ENCODE data around the gene CMTM6. TPM values are rescaled to one million over a fixed set of nuclear protein-coding genes. Genes with fewer than 3 reads are reported as not detected.

The CMTM6 gene
- total RNA-seq, 2 donors from 2014 or later = 48.6 to 83.0 TPM

DNA sequence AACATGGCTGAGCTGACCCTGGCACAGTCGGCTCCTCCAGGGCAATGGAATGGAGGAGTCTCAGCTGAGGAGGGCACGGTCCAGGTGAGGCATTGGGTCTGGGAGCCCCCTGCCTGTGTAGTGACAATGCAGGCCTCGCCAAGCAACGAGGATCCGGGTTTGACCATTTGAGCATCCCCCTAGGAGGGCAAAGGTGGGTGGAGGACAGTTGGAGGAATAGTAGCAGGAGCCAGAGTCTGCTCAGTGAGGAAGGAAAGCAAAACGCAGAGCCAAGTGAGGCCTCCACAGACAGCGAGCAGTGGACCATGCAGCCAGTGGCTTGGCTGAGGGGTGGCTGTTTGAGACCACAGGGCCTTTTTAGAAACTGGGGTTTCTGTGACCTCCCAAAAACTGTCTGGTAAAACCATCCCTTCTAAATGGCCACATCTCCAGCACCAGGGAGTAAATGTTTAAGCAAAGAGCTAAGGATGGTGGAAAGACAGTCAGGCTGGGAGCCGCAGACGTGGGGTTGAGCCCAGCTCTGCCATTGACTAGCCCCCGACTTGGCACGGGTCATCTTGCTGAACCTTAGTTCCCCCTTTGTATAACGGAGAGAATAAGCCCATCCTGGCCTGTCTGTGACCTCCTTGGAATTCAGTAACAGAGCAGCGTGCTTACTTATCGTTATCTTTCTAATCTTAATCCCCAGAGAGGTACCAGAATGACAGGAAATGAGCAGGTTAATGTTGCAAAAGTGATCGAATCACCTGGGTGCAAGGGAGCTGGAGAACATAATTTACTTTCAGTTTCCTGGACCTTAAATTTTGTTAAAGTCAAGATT is 46.8 kb downstream of the CMTM6 start:
- Mint-ChIP-seq H3K9me3 (no peaks in the 10 kb centered on the region), H3K4me3 (no peak overlapping the region), H3K36me3 (peaks cover 4% of the 10 kb centered on the region), H3K27me3 (no peaks in the 10 kb centered on the region), H3K27ac (no peak overlapping the region), H3K4me1 (ENCODE audit: low read depth in 2 of 2) (peaks cover 15 to 18% of the 10 kb centered on the region in 2 donors)
- no peak for ATAC-seq
- no peak for DNase-seq (ENCODE audit: low spot score)

DNA sequence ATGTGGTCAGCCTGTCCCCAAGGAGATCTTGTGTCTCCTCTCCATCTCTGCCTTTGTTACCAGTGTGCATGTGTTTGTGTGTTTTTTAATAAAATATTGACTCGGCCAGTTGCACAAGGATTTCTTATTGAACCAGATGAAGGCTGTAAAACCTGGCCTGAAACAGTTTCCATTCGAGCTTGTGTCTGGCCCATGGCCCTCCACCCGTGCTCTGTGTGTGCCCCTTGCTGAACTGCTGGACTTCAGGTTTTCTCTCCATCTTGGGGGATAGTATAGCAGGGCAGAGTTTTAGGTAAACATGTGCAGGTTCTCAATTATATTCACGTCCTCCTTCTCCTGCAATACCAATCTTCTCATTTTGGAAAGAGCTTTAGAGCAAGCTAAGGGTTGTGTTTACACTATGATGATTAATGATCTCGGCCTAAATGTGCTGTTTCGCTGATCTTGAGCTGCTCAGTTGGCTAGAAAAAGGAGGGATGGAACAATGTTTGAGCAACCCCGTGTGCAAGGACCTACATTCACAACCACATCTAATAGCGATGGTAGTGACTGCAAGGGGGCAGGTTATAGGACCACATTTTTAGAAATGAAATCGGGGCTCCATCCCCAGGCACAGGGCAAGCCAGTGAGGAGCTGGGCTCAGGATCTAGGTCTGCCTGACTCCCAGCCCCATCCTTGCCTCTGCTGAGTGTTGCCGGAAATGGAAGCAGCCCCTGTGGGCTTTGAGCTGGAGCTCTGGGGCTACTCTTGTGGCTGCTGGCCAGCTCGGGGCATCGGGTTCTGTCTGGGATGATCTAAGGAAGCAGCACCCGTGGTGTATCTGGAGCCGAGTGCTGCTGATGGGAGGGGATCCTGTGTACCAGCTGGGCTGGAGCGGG is 47.7 kb downstream of the CMTM6 start:
- no peaks in the 10 kb centered on the region for H3K9me3 Mint-ChIP-seq
- H3K4me3 Mint-ChIP-seq = no peak overlapping the region
- ATAC-seq (no peak), DNase-seq (ENCODE audit: low spot score) (no peak)
- peaks cover 11 to 14% of the 10 kb centered on the region in 2 donors for H3K4me1 Mint-ChIP-seq (ENCODE audit: low read depth in 2 of 2)
- peak overlapping the region in 1 of 2 donors; percentile 18 for H3K27ac Mint-ChIP-seq
- H3K36me3 Mint-ChIP-seq = peaks cover 4% of the 10 kb centered on the region
- H3K27me3 Mint-ChIP-seq = no peaks in the 10 kb centered on the region

- H3K9me3 Mint-ChIP-seq = no peaks in the 10 kb centered on the region
- no peaks in the 10 kb centered on the region for H3K27me3 Mint-ChIP-seq
- no peak for ATAC-seq
- H3K4me3 Mint-ChIP-seq = no peak overlapping the region
- H3K4me1 Mint-ChIP-seq (ENCODE audit: low read depth in 2 of 2) = peaks cover 8 to 9% of the 10 kb centered on the region in 2 donors
- H3K27ac Mint-ChIP-seq = peak overlapping the region in 1 of 2 donors; percentile 18
- peaks cover 4% of the 10 kb centered on the region for H3K36me3 Mint-ChIP-seq
- no peak for DNase-seq (ENCODE audit: low spot score)
Observed at GRCh38 chr3:32454111-32454510, 48.5 kb downstream of the CMTM6 start.

DNA sequence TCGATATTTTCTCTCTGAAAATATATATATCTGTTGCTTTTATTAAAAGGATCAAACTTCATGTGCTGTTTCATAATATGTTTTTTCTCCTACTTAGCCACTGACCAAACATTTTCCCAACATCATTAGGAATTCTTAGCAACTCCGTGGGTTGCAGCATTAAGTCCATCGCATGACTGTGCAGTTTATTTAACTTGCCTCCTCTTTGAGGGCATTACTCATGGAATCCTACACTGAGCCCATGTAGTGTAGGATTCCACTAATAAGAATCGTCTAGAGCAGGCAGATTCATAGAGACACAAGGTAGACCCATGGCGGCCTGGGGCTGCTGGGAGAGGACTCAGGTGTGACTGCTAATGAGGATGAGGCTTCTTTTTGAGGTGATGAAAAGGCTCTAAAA is 49.3 kb downstream of the CMTM6 start:
- H3K9me3 Mint-ChIP-seq = no peaks in the 10 kb centered on the region
- H3K36me3 Mint-ChIP-seq = peaks cover 4% of the 10 kb centered on the region
- no peaks in the 10 kb centered on the region for H3K27me3 Mint-ChIP-seq
- peaks cover 7 to 8% of the 10 kb centered on the region in 2 donors for H3K4me1 Mint-ChIP-seq (ENCODE audit: low read depth in 2 of 2)
- ATAC-seq (no peak), DNase-seq (ENCODE audit: low spot score) (no peak)
- H3K4me3 Mint-ChIP-seq = no peak overlapping the region
- peak overlapping the region in 1 of 2 donors; percentile 24 for H3K27ac Mint-ChIP-seq

- Mint-ChIP-seq H3K4me3 (no peak overlapping the region), H3K9me3 (no peaks in the 10 kb centered on the region), H3K27me3 (no peaks in the 10 kb centered on the region), H3K4me1 (ENCODE audit: low read depth in 2 of 2) (no peaks in the 10 kb centered on the region), H3K36me3 (peaks cover 2% of the 10 kb centered on the region), H3K27ac (no peak overlapping the region)
- DNase-seq (ENCODE audit: low spot score) (no peak), ATAC-seq (no peak)
Observed at GRCh38 chr3:32452009-32452408, 50.6 kb downstream of the CMTM6 start.

DNA sequence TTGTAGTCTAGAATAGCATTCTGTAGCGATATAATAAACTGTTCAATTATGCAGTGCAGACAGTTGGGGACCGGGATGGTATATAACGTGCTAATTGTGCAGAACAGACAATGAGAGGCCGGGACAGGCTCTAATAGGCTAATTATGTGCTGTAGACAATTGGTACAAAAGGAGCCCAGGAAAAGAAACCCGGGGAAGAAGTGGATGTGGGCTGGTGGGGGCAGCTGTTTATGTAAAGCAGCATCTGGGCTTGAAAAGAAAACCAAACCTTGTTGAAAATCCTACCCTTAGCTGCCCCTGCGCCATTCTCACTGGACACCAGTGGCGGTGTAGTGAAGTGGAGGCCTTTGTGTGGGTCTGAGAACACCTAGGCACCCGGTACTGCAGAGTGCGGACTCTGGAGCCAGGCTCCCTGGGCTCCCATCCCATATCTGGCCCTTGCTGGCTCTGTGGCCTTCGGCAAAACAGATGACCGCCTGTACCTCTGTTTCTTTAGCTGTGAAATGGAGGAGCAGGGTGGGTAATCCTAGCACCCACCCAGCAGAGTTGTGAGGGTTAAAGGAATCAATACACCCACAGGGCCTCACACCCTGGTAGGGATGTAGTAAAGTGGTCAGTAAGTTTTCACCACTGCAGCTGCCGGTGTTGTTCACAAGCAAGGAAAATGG is 51.5 kb downstream of the CMTM6 start:
- no peaks in the 10 kb centered on the region for H3K9me3 Mint-ChIP-seq
- H3K4me1 Mint-ChIP-seq (ENCODE audit: low read depth in 2 of 2) = no peaks in the 10 kb centered on the region
- ATAC-seq (no peak), DNase-seq (ENCODE audit: low spot score) (no peak)
- H3K27ac Mint-ChIP-seq = no peak overlapping the region
- peaks cover 4% of the 10 kb centered on the region for H3K36me3 Mint-ChIP-seq
- no peaks in the 10 kb centered on the region for H3K27me3 Mint-ChIP-seq
- H3K4me3 Mint-ChIP-seq = no peak overlapping the region

DNA sequence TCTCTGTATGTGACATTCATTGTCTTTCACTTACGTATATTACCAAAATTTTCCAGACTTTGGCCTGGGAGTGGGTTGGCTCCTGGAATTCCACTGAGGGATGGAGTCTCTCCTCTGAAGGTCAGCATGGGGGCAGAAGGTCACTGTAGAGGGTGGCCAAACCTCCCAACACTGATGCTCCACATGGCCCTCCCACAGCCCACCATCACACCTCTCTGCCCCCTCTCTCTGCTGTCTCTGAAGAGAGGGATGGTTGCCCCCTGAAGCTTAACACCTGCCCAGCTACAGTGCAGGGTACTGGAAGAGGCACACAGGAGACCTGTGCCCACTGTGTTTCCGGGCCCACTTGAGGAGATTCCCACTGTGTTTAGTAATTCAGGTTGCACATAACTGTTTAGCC is 52.2 kb downstream of the CMTM6 start:
- no peaks in the 10 kb centered on the region for H3K9me3 Mint-ChIP-seq
- H3K27me3 Mint-ChIP-seq = no peaks in the 10 kb centered on the region
- no peak overlapping the region for H3K27ac Mint-ChIP-seq
- ATAC-seq (no peak), DNase-seq (ENCODE audit: low spot score) (no peak)
- no peaks in the 10 kb centered on the region for H3K4me1 Mint-ChIP-seq (ENCODE audit: low read depth in 2 of 2)
- H3K4me3 Mint-ChIP-seq = no peak overlapping the region
- H3K36me3 Mint-ChIP-seq = peaks cover 4% of the 10 kb centered on the region

- Mint-ChIP-seq H3K36me3 (peaks cover 4% of the 10 kb centered on the region), H3K4me1 (ENCODE audit: low read depth in 2 of 2) (no peaks in the 10 kb centered on the region)
- no peak for DNase-seq (ENCODE audit: low spot score)
Observed at GRCh38 chr3:32449691-32450090, 53.0 kb downstream of the CMTM6 start.

DNA sequence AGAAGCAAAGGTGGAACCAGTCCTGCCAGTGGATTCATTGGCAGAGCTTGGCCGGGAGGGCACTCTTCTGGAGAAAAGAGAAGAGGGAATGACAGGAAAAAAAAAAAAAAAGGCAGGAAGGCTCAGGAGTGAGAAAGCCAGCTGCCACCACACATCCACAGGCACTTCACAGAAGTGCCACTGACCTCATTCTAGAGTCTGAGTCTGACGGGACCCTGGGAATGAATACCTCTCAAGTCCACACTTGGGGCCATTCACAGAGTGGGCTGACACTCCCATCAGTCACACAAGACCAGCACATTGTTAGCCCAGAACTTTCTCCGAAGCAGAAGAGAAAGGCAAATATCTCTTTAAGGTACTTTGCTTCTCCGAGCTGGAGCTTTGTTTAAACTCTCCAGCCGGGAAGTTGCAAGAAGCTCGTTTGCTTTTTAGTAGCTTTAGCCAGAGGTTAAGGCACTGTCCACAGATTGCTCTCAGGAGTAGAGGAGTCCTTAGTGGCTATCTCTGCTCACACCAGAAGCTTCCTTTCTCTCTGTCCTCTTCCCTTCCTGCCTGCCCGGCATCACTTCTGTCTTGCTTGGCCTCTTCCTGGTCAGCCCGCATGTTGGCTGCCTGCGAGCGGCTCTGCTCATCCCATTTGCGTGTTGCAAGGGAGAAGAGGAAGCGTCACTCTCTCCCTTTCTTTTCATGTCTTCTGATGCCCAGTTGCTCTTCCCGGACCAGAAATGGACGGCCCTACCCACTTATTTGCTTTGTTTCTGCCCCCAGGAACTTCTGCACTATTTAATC is 53.8 kb downstream of the CMTM6 start:
- Mint-ChIP-seq H3K27ac (peak overlapping the region in 1 of 2 donors; percentile 83), H3K36me3 (peaks cover 4% of the 10 kb centered on the region), H3K4me3 (no peak overlapping the region), H3K27me3 (no peaks in the 10 kb centered on the region), H3K9me3 (no peaks in the 10 kb centered on the region), H3K4me1 (ENCODE audit: low read depth in 2 of 2) (peaks cover 3 to 5% of the 10 kb centered on the region in 2 donors)
- no peak for DNase-seq (ENCODE audit: low spot score)
- ATAC-seq = no peak

More at GRCh38 chr3:32449691-32450090, 53.0 kb downstream of the CMTM6 start:
- Mint-ChIP-seq H3K27ac (no peak overlapping the region), H3K9me3 (no peaks in the 10 kb centered on the region), H3K4me3 (no peak overlapping the region), H3K27me3 (no peaks in the 10 kb centered on the region)
- no peak for ATAC-seq

DNA sequence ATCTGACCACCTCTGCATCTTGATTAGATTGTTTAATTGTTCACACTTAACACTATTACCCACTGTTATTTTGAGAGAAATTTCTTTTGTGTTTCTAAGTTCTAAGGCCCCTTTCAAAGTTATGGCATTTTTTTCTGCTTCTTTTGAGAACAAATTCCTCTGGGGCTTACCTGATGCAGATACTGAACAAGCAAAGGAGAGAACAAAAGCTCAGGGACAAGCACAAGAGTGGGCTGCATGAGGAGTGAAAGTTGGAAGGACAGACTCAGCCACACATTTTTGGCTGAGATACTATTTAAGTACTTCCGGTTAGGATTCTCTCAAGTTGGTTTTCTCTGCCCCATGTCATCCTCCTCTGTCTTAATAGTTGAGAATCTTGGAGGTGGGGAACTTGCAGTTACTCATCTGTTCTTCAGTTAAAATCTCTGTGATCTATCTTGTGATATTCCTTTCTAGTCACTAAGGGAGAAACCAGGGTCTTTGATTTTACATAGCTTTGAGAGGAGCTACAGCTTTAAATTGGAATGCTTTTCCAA is 54.7 kb downstream of the CMTM6 start:
- H3K4me1 Mint-ChIP-seq (ENCODE audit: low read depth in 2 of 2) = peaks cover 9 to 14% of the 10 kb centered on the region in 2 donors
- H3K27ac Mint-ChIP-seq = peak overlapping the region in 1 of 2 donors; percentile 83
- DNase-seq (ENCODE audit: low spot score) (no peak), ATAC-seq (no peak)
- no peaks in the 10 kb centered on the region for H3K9me3 Mint-ChIP-seq
- H3K27me3 Mint-ChIP-seq = no peaks in the 10 kb centered on the region
- no peak overlapping the region for H3K4me3 Mint-ChIP-seq
- peaks cover 4% of the 10 kb centered on the region for H3K36me3 Mint-ChIP-seq

GRCh38 chr3:32443478-32443877 is 59.2 kb downstream of the CMTM6 start:
- Mint-ChIP-seq H3K9me3 (no peaks in the 10 kb centered on the region), H3K4me1 (ENCODE audit: low read depth in 2 of 2) (peaks cover 23 to 29% of the 10 kb centered on the region in 2 donors), H3K36me3 (peaks cover 4% of the 10 kb centered on the region), H3K4me3 (peak overlapping the region; percentile 43), H3K27me3 (no peaks in the 10 kb centered on the region), H3K27ac (peak overlapping the region in 1 of 2 donors; percentile 71)
- peak; percentile 71 to 74 for ATAC-seq
- no peak for DNase-seq (ENCODE audit: low spot score)

- no peak overlapping the region for H3K4me3 Mint-ChIP-seq
- no peaks in the 10 kb centered on the region for H3K27me3 Mint-ChIP-seq
- H3K27ac Mint-ChIP-seq = peak overlapping the region in 1 of 2 donors; percentile 71
- no peaks in the 10 kb centered on the region for H3K9me3 Mint-ChIP-seq
- DNase-seq (ENCODE audit: low spot score) (no peak), ATAC-seq (no peak)
- H3K36me3 Mint-ChIP-seq = peaks cover 4% of the 10 kb centered on the region
- H3K4me1 Mint-ChIP-seq (ENCODE audit: low read depth in 2 of 2) = peaks cover 27 to 35% of the 10 kb centered on the region in 2 donors
Observed at GRCh38 chr3:32442766-32443165, 59.9 kb downstream of the CMTM6 start.
